ENCODE data around the gene STH. TPM values are rescaled to one million over a fixed set of nuclear protein-coding genes. Genes with fewer than 3 reads are reported as not detected.

The STH gene
- total and polyA plus RNA-seq, 2 experiments from 2014 or later = not detected

DNA sequence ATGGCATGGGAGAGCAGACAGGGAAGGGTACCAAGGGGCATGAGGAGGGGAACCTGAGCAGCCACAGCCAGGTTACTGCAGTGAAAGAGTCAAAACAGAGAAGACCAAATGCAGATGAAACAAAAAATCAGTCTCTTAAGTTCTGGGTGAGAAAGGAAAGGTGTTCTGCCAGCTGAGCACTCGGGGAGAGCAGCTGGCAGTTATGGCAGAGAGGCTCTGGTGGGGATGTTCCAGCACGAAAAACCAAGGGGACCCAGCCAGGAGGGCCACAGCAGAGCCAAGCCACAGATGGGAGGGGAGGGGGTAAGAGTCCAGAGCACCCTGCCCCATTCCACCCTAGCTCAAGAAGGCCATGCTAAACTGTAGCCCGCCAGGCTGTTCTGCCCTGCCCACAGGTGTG lies 31.7 kb downstream of the STH start:
- H3K27ac ChIP-seq = no peak overlapping the region
- no peak overlapping the region for H2AFZ ChIP-seq
- H3K36me3 ChIP-seq (replicated peaks; ENCODE audit: insufficient read depth, low read depth) = no peaks in the 10 kb centered on the region
- no peaks in the 10 kb centered on the region for H3K79me2 ChIP-seq
- no peaks in the 10 kb centered on the region for H3K9me3 ChIP-seq (ENCODE audit: low read depth)
- 76% methylated on average over 3 of the region's 3 CpGs for WGBS (ENCODE audit: low lambda C conversion rate, missing lambda C conversion rate)
- no peak overlapping the region for H3K4me3 ChIP-seq
- H3K27me3 ChIP-seq = no peaks in the 10 kb centered on the region
- H3K4me2 ChIP-seq = no peak overlapping the region
- H3K4me1 ChIP-seq (ENCODE audit: insufficient read depth) = no peaks in the 10 kb centered on the region
- no peaks in the 10 kb centered on the region for H3K9me2 ChIP-seq (replicated peaks; ENCODE audit: insufficient read depth)
- peaks cover 6% of the 10 kb centered on the region for H4K20me1 ChIP-seq (ENCODE audit: insufficient read depth, poor library complexity, severe bottlenecking)
- no peak for DNase-seq (ENCODE audit: low spot score)
- TF ChIP-seq EZH2 (IDR thresholded peaks at IDR 0.05; ENCODE audit: borderline replicate concordance) = no peak
- TF ChIP-seq, protein P1, sequence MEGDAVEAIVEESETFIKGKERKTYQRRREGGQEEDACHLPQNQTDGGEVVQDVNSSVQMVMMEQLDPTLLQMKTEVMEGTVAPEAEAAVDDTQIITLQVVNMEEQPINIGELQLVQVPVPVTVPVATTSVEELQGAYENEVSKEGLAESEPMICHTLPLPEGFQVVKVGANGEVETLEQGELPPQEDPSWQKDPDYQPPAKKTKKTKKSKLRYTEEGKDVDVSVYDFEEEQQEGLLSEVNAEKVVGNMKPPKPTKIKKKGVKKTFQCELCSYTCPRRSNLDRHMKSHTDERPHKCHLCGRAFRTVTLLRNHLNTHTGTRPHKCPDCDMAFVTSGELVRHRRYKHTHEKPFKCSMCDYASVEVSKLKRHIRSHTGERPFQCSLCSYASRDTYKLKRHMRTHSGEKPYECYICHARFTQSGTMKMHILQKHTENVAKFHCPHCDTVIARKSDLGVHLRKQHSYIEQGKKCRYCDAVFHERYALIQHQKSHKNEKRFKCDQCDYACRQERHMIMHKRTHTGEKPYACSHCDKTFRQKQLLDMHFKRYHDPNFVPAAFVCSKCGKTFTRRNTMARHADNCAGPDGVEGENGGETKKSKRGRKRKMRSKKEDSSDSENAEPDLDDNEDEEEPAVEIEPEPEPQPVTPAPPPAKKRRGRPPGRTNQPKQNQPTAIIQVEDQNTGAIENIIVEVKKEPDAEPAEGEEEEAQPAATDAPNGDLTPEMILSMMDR (IDR thresholded peaks at IDR 0.05; ENCODE audit: poor library complexity) = no peak
- no peak for TF ChIP-seq EZH2phosphoT487 (IDR thresholded peaks at IDR 0.05; ENCODE audit: low read depth, severe bottlenecking, unreplicated experiment)

DNA sequence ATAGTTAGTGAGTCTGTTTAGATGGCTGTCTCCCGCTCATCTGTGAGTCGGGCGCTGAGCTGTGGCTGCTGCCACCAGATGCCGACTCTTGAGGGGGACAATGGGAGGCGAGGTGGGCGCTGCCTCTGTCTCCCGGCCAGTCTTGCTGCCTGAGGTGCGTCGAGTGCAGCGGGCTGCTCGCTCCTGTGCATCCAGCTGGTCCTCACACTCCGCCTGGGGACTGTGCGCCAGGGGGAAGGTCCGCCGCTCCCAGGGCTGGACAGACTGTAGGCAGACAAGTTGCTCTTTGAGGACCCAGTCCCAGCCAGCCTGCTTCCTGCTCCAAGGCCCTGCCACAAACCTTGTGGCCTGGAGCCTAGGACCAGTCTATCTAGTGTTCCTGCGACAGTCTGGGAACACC lies 32.4 kb downstream of the STH start:
- Histone ChIP-seq H3K79me2 (peaks cover 3% of the 10 kb centered on the region), H3K4me3 (no peak overlapping the region), H3K9me3 (ENCODE audit: low read depth) (no peaks in the 10 kb centered on the region), H3K36me3 (replicated peaks; ENCODE audit: insufficient read depth, low read depth) (no peaks in the 10 kb centered on the region), H3K9me2 (replicated peaks; ENCODE audit: insufficient read depth) (no peaks in the 10 kb centered on the region), H3K4me2 (no peak overlapping the region), H3K4me1 (ENCODE audit: insufficient read depth) (no peaks in the 10 kb centered on the region), H2AFZ (no peak overlapping the region), H3K27ac (no peak overlapping the region), H4K20me1 (ENCODE audit: insufficient read depth, poor library complexity, severe bottlenecking) (peaks cover 6% of the 10 kb centered on the region), H3K27me3 (no peaks in the 10 kb centered on the region)
- no peak for TF ChIP-seq EZH2 (IDR thresholded peaks at IDR 0.05; ENCODE audit: borderline replicate concordance)
- no peak for TF ChIP-seq EZH2phosphoT487 (IDR thresholded peaks at IDR 0.05; ENCODE audit: low read depth, severe bottlenecking, unreplicated experiment)
- TF ChIP-seq, protein P1 (IDR thresholded peaks at IDR 0.05; ENCODE audit: poor library complexity) = no peak
- DNase-seq (ENCODE audit: low spot score) = no peak
- 95% methylated on average over 16 of the region's 16 CpGs for WGBS (ENCODE audit: low lambda C conversion rate, missing lambda C conversion rate)

DNA sequence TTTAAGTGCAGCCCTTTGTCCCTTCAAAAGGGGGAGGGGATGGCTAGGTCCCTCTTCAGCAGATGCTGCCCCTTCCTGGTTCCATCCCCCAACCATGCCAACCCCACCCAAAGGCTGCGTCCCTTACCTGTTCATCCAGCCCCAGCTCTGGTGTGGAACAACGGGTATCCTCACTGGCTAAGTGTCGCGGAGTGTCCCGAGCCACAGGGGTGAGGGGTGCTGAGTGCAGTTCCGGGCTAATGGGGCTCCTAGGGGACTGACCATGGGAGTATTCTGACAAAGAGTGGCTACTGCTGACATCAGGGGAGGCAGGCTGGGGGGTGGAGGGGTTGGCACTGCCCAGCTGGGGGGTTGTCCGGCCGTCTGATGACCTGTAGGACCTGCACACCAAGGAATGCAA lies 32.9 kb downstream of the STH start:
- Histone ChIP-seq H3K27ac (no peak overlapping the region), H3K27me3 (no peaks in the 10 kb centered on the region), H3K4me1 (ENCODE audit: insufficient read depth) (no peaks in the 10 kb centered on the region), H2AFZ (no peak overlapping the region), H3K4me2 (no peak overlapping the region), H3K4me3 (no peak overlapping the region), H3K36me3 (replicated peaks; ENCODE audit: insufficient read depth, low read depth) (no peaks in the 10 kb centered on the region), H4K20me1 (ENCODE audit: insufficient read depth, poor library complexity, severe bottlenecking) (peaks cover 6% of the 10 kb centered on the region), H3K9me2 (replicated peaks; ENCODE audit: insufficient read depth) (no peaks in the 10 kb centered on the region), H3K9me3 (ENCODE audit: low read depth) (no peaks in the 10 kb centered on the region), H3K79me2 (peaks cover 3% of the 10 kb centered on the region)
- TF ChIP-seq EZH2 (IDR thresholded peaks at IDR 0.05; ENCODE audit: borderline replicate concordance) (no peak), EZH2phosphoT487 (IDR thresholded peaks at IDR 0.05; ENCODE audit: low read depth, severe bottlenecking, unreplicated experiment) (no peak)
- TF ChIP-seq, protein P1 (IDR thresholded peaks at IDR 0.05; ENCODE audit: poor library complexity) = no peak
- 99% methylated on average over 7 of the region's 8 CpGs for WGBS (ENCODE audit: low lambda C conversion rate, missing lambda C conversion rate)
- DNase-seq (ENCODE audit: low spot score) = no peak

DNA sequence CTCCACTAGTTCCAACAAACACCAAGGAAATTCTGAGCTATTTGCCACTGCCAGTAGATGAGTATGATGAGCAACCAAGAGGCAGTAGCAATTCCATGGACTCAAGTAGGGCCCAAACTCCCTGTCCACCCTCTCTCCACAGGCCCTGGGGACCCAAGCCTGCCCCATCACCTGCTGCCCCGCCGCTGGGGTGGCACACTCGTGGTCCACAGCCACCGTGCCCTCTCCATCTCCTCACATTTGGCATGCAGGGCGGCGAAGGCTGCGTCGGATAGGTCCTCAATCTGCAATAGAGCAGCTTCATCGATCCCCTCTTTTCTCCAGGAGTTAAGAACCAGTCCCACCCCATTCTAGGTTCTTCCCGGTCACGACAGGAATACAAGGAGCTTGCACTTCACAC lies 33.9 kb downstream of the STH start:
- H3K36me3 ChIP-seq (replicated peaks; ENCODE audit: insufficient read depth, low read depth) = no peaks in the 10 kb centered on the region
- DNase-seq (ENCODE audit: low spot score) = no peak
- no peak overlapping the region for H3K4me3 ChIP-seq
- H3K4me1 ChIP-seq (ENCODE audit: insufficient read depth) = no peaks in the 10 kb centered on the region
- no peaks in the 10 kb centered on the region for H3K27me3 ChIP-seq
- peaks cover 6% of the 10 kb centered on the region for H4K20me1 ChIP-seq (ENCODE audit: insufficient read depth, poor library complexity, severe bottlenecking)
- TF ChIP-seq, protein P1 (IDR thresholded peaks at IDR 0.05; ENCODE audit: poor library complexity) = no peak
- TF ChIP-seq EZH2 (IDR thresholded peaks at IDR 0.05; ENCODE audit: borderline replicate concordance) (no peak), EZH2phosphoT487 (IDR thresholded peaks at IDR 0.05; ENCODE audit: low read depth, severe bottlenecking, unreplicated experiment) (no peak)
- H3K4me2 ChIP-seq = no peak overlapping the region
- no peak overlapping the region for H2AFZ ChIP-seq
- H3K9me3 ChIP-seq (ENCODE audit: low read depth) = no peaks in the 10 kb centered on the region
- 91% methylated on average over 11 of the region's 11 CpGs for WGBS (ENCODE audit: low lambda C conversion rate, missing lambda C conversion rate)
- H3K9me2 ChIP-seq (replicated peaks; ENCODE audit: insufficient read depth) = no peaks in the 10 kb centered on the region
- H3K79me2 ChIP-seq = peaks cover 3% of the 10 kb centered on the region
- no peak overlapping the region for H3K27ac ChIP-seq

Data from hepatocyte (in vitro differentiated cells).